GM12875 (cell line): ENCODE results near the gene TLE4.

ENCODE experiments used
- H3K4me3 ChIP-seq: one replicate; pipeline ENCODE4 v1.5.1; 2011; ENCODE audit warnings: low read depth, low read length, control low read depth
- CTCF ChIP-seq: IDR thresholded peaks from 2 replicates; pipeline ENCODE4 v1.5.1; 2011; ENCODE audit warnings: low read depth, mild to moderate bottlenecking, control low read depth, inconsistent platforms, low read length, moderate library complexity, borderline replicate concordance; ENCODE audit not compliant: insufficient read depth

The TLE4 gene

GRCh38 chr9:79692857-79693571 is 121.2 kb downstream of the TLE4 start:
- no peak for TF ChIP-seq CTCF
- H3K4me3 ChIP-seq: no peak overlapping the region

- no peak for TF ChIP-seq CTCF
- H3K4me3 ChIP-seq: no peak overlapping the region
These were observed 122.0 kb downstream of the TLE4 start for GRCh38 chr9:79693750-79694149.

GRCh38 chr9:79694208-79694607 is 122.4 kb downstream of the TLE4 start:
- H3K4me3 ChIP-seq: no peak overlapping the region
- no peak for TF ChIP-seq CTCF

- no peak for TF ChIP-seq CTCF
- no peak overlapping the region for H3K4me3 ChIP-seq
These were observed 123.1 kb downstream of the TLE4 start for GRCh38 chr9:79694676-79695400.

GRCh38 chr9:79695531-79696175 is 123.9 kb downstream of the TLE4 start:
- TF ChIP-seq CTCF: no peak
- no peak overlapping the region for H3K4me3 ChIP-seq

- H3K4me3 ChIP-seq: no peak overlapping the region
- no peak for TF ChIP-seq CTCF
These were observed 127.2 kb downstream of the TLE4 start for GRCh38 chr9:79698967-79699366.

- TF ChIP-seq CTCF: no peak
- no peak overlapping the region for H3K4me3 ChIP-seq
These were observed 127.7 kb downstream of the TLE4 start for GRCh38 chr9:79699479-79699878.
